ENCODE results near the gene STIP1. TPM values are rescaled to one million over a fixed set of nuclear protein-coding genes. Genes with fewer than 3 reads are reported as not detected.

The STIP1 gene
- total RNA-seq, 2 donors from 2014 or later, result 95.5 to 232 TPM

DNA sequence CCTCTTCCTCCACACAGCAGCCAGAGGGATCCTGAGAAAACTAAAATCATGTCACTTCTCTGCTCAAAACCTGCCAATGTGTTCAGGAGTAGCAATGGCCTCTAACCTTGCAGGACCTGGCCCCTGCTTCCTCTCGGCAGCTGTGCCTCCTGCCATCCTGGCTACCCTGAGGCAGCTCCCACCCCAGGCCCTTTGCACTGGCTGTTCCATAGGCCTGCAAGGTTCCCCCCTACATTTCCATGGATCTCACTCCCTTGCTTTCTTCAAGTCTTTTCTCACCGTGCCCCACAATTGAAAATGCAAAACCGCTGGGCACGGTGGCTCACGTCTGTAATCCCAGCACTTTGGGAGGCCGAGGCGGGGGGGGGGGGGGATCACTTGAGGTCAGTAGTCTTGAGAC is 2.1 kb upstream of the STIP1 start:
- Histone ChIP-seq H3K36me3 (no peaks in the 10 kb centered on the region), H3K27me3 (no peaks in the 10 kb centered on the region), H3K27ac (no peak overlapping the region), H3K4me3 (no peak overlapping the region), H3K9me3 (no peaks in the 10 kb centered on the region), H3K9ac (ENCODE audit: low read depth in 2 of 2, low read length in 2 of 2) (peak overlapping the region in 1 of 2 donors; percentile 27), H3K4me1 (no peaks in the 10 kb centered on the region)
- TF ChIP-seq, protein P1, sequence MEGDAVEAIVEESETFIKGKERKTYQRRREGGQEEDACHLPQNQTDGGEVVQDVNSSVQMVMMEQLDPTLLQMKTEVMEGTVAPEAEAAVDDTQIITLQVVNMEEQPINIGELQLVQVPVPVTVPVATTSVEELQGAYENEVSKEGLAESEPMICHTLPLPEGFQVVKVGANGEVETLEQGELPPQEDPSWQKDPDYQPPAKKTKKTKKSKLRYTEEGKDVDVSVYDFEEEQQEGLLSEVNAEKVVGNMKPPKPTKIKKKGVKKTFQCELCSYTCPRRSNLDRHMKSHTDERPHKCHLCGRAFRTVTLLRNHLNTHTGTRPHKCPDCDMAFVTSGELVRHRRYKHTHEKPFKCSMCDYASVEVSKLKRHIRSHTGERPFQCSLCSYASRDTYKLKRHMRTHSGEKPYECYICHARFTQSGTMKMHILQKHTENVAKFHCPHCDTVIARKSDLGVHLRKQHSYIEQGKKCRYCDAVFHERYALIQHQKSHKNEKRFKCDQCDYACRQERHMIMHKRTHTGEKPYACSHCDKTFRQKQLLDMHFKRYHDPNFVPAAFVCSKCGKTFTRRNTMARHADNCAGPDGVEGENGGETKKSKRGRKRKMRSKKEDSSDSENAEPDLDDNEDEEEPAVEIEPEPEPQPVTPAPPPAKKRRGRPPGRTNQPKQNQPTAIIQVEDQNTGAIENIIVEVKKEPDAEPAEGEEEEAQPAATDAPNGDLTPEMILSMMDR (IDR thresholded peaks at IDR 0.05), result no peak
- DNase-seq, result no peak
- intact Hi-C loops (cut with DNase I), result no loop called here

DNA sequence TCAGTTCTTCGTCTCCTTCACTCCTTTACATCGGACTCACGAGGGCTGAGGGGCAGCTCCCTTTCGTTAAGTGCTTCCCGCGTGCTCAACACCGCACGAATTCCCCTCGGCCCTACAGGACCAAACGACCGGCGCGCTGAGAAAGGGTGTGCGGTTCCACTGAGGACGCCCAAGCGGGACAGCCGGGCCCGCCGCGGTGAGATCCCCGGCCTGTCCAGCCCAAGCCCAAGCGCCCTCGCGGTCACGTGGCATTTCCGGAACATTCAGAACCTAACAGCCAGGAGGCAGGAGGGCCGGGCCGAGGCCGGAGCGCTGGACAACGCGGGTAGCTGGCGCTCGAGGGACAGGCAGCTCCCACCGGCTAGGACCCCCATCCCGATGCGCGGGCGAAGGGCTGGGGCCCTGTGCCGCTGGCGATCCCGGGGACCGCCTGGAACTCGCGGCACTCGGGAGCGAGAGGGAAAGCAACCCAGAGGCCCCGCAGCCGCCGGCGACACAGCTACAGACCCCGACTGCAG is 737 bp upstream of the STIP1 start:
- Histone ChIP-seq H3K4me3 (peak overlapping the region; percentile 51), H3K36me3 (no peaks in the 10 kb centered on the region), H3K9me3 (no peaks in the 10 kb centered on the region), H3K9ac (ENCODE audit: low read depth in 2 of 2, low read length in 2 of 2) (peak overlapping the region; percentile 77 to 89), H3K4me1 (no peaks in the 10 kb centered on the region), H3K27me3 (no peaks in the 10 kb centered on the region), H3K27ac (peak overlapping the region; percentile 88)
- peak; percentile 85 for DNase-seq
- TF ChIP-seq, protein P1 (IDR thresholded peaks at IDR 0.05), result no peak
- intact Hi-C loops (cut with DNase I), result no loop called here

DNA sequence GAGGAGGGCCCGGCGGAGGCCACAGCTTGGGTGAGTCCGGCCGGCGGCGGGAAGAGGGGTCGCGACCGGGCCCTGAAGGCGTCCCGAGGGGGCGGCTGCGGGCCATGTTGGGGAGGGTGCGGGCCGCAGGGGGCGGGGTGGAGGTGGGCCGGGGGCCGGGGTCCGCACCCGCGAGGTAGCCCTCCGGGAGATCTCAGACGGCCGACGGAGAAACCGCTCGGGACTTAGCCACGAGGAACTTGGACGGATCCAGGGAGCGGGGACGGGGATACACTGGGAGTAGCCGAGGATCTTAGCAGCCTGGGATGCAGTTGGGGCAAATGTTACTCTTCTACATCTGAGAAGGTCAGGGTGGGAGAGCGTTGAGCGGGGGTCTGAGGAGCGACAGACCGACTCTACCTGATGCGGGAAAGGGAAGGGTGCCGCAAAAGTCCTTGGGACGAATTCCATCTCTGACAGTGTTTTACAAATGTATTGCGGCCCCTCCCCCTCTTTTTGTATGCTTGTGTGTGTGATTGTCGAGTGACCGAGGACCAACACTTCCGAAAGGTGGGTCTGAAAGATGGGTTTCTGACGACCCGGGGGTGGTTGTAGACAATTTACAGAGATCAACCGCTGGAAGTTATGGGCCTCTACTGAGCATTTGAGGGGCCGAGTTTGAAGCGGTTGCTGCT is 658 bp downstream of the STIP1 start:
- Histone ChIP-seq H3K27ac (no peak overlapping the region), H3K4me3 (no peak overlapping the region), H3K27me3 (no peaks in the 10 kb centered on the region), H3K36me3 (no peaks in the 10 kb centered on the region), H3K4me1 (no peaks in the 10 kb centered on the region), H3K9me3 (no peaks in the 10 kb centered on the region), H3K9ac (ENCODE audit: low read depth in 2 of 2, low read length in 2 of 2) (no peak overlapping the region)
- TF ChIP-seq, protein P1 (IDR thresholded peaks at IDR 0.05), result no peak
- intact Hi-C loops (cut with DNase I), result no loop called here
- peak; percentile 60 for DNase-seq

DNA sequence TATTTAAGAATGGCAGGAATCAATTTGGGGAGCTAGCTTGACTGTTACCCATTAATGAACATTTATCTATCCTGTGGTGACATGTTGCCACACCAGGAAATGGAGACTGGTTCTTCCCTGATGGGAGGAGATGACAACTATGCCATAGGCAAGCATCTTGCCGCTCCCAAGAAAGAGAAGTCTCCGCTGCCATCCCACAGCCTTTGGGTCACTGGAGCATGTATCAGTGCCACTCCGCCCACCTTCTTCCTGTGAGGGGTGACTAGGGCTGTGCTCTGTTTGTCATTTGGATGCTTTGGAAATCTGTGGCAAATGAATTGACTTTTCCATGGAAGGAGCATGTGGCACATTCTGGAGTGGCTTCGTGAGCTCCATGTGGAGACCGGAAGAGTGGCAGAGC is 6.5 kb downstream of the STIP1 start:
- Histone ChIP-seq H3K36me3 (peaks cover 24% of the 10 kb centered on the region), H3K27me3 (no peaks in the 10 kb centered on the region), H3K4me1 (no peaks in the 10 kb centered on the region), H3K9me3 (no peaks in the 10 kb centered on the region), H3K9ac (ENCODE audit: low read depth in 2 of 2, low read length in 2 of 2) (no peak overlapping the region), H3K27ac (no peak overlapping the region), H3K4me3 (no peak overlapping the region)
- intact Hi-C loops (cut with DNase I), result no loop called here
- no peak for DNase-seq
- TF ChIP-seq, protein P1 (IDR thresholded peaks at IDR 0.05), result no peak

DNA sequence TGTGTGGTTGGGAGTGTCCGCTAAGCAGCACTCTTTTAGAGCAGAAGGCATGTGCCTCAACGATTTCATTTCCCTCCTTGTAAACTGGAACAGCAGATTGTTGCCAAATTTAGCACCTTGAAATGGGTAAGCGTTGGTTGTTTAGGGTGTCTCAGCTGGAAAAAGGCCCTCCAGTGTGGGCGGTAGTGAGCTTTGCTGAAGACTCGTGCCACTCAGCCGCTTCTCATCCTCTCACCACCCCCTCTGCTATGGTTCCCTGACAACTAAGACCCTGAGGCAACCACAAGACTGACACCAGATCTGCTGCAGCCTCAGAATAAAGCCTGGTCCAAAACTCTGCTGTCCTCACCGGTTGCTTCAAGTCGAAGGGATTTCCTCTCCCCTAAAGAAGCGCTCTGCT is 10.7 kb downstream of the STIP1 start:
- peaks cover 35% of the 10 kb centered on the region for H3K36me3 ChIP-seq
- no peak for DNase-seq

More for the DNA sequence above, 10.7 kb downstream of the STIP1 start:
- Histone ChIP-seq H3K9me3 (no peaks in the 10 kb centered on the region), H3K9ac (ENCODE audit: low read depth in 2 of 2, low read length in 2 of 2) (no peak overlapping the region), H3K4me3 (no peak overlapping the region), H3K27me3 (no peaks in the 10 kb centered on the region), H3K4me1 (no peaks in the 10 kb centered on the region), H3K27ac (no peak overlapping the region)
- intact Hi-C loops (cut with DNase I), result no loop called here
- TF ChIP-seq, protein P1 (IDR thresholded peaks at IDR 0.05), result no peak

Data from colonic mucosa (tissue), 4 donors.